Heart right ventricle (tissue), 16 donors: ENCODE data around the gene IGFALS. TPM values are rescaled to one million over a fixed set of nuclear protein-coding genes. Genes with fewer than 3 reads are reported as not detected.

Source experiments
- ATAC-seq, 8 donors: fragments of 200-7000 bp; cut with Tn5 transposase; one replicate each; pipeline ENCODE4 v1.9.1; 2020; ENCODE audit warnings: mild to moderate bottlenecking in 8 of 8, moderate library complexity in 8 of 8, moderate number of reproducible peaks in 1 of 8
- DNase-seq, 2 donors: peaks; one replicate each; pipeline ENCODE4 v3.0.0-alpha.2; 2020
- H3K27ac ChIP-seq, 10 donors: fragments of 200-600 bp; sonication (generic) in 2 of 10; one replicate each; pipeline versions ENCODE4 v1.5.0 to v1.8.0; 2020 to 2022; ENCODE audit warnings: mild to moderate bottlenecking in 3 of 10
- H3K27me3 ChIP-seq, 7 donors: fragments of 200-600 bp; one replicate each; pipeline ENCODE4 v1.8.0; 2021 to 2022; ENCODE audit warnings: mild to moderate bottlenecking in 2 of 7
- H3K36me3 ChIP-seq, 9 donors: fragments of 200-600 bp; sonication (generic) in 1 of 9; one replicate each; pipeline versions ENCODE4 v1.5.0 to v1.8.0; 2020 to 2022; ENCODE audit warnings: mild to moderate bottlenecking in 2 of 9
- H3K4me1 ChIP-seq, 9 donors: fragments of 200-600 bp; sonication (generic) in 1 of 9; one replicate each; pipeline versions ENCODE4 v1.5.0 to v1.8.0; 2020 to 2022; ENCODE audit warnings: mild to moderate bottlenecking in 4 of 9
- H3K4me3 ChIP-seq, 10 donors: fragments of 200-600 bp; sonication (generic) in 2 of 10; one replicate each; pipeline versions ENCODE4 v1.5.0 to v1.8.0; 2020 to 2022; ENCODE audit warnings: mild to moderate bottlenecking in 7 of 10, moderate library complexity in 2 of 10
- H3K9me3 ChIP-seq, 11 donors: fragments of 200-600 bp in 10 of 11; sonication (generic) in 2 of 11; one replicate each; pipeline versions ENCODE4 v1.5.0 to v1.8.0; 2013 to 2022; ENCODE audit warnings: mild to moderate bottlenecking in 2 of 11, control low read depth in 1 of 11, moderate library complexity in 1 of 11
- WGBS, 2 donors: extraction: QIAGEN DNeasy Blood & Tissue Kit; methylation state at CpG; one replicate each; pipeline ENCODE4 v1.1.7; 2013; ENCODE audit warnings: inconsistent platforms in 1 of 2; 5-methylcytosine and 5-hydroxymethylcytosine counted together
- intact Hi-C, 10 donors: fragments of 100-400 bp; cut with DNase I; formaldehyde crosslinking; loops; one replicate each; pipeline versions ENCODE4 v1.11.1 to v1.14.2; 2022
- polyA plus RNA-seq, 2 donors: library from polyadenylated mRNA; stranded (reverse); fragments of 200-250 nt; gene quantifications; one replicate each; pipeline ENCODE4 v1.2.3, GENCODE V29; 2013
- total RNA-seq, 10 donors: library from RNA; stranded (reverse); fragmentation: NEBNext Ultra II Directional in 3 of 10; extraction: Animal tissue kit (Norgen Biotek cat#: 25700) in 3 of 10; gene quantifications; one replicate each; pipeline versions ENCODE4 v1.2.1 to v1.2.4, GENCODE V29; 2021 to 2023
- TF ChIP-seq, protein P1 (sequence below), 9 donors: fragments of 200-600 bp; sonication (generic) in 2 of 9; IDR thresholded peaks; one replicate each; pipeline versions ENCODE4 v1.5.0 to v1.8.0; 2021 to 2022; ENCODE audit warnings: antibody characterized with exemption in 9 of 9, mild to moderate bottlenecking in 5 of 9, moderate library complexity in 1 of 9
- donor health status: Arrhythmogenic right ventricular cardiomyopathy.
- donor health status: ischemic (EF 13 %, LVEDD 7.1; RV severe dilation, severe dysfunction).
- donor health status: healthy with polysubstance abuse.
- donor health status: DM: no; HTN: yes; CAD: no.
- donor health status: DM: no; HTN: no; CAD: no.
- donor health status: ischemic (EF 25% LVEDD 6.9; RV normal size, moderate dysfunction).
- donor health status: ischemic (EF 25% LVEDD 5.7; RV mildly dilated, moderate dysfunction).
- donor health status: healthy.
- donor health status: DM: yes; HTN: yes; CAD: no.
- donor health status: Ischemic cardiomyopathy.
- donor health status: ischemic (EF 35%, LVEDD 5.7; RV mildly dilated, moderate dysfunction).
- donor health status: nonischemic (EF 11% LVEDD 7.7; RV severe dilation, severe dysfunction).
- donor health status: DM: yes; HTN: yes; CAD: no.
- donor health status: PGD.
- donor health status: ischemic (EF 29% LVEDD 5.4; RV normal size, mild dysfunction).
- donor health status: nonischemic (EF 23%, LVEDD 6.1; RV moderate dilation, normal function).

The IGFALS gene
- total and polyA plus RNA-seq, 12 donors: 0.04 to 0.59 (median 0.13) TPM; not detected in 6

DNA sequence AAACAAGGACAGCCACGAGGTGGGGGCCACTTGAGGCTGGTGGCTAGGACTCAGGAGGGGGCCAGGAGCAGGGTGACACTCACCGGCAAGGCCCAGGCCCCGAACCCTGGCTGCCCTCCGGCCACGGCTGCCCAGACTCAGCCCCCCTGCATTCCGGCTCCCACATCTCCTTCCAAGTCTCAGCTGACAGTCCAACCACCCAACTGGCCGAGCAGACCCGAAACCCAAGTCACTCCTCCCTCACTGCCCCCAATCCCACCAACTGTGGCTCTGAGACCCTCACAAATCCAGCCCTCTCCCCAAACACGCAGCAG lies 23.7 kb upstream of the IGFALS start:
- intact Hi-C loops: no loop called here
- DNase-seq: no peak
- peaks cover 0 to 91% (median 33%) of the 10 kb centered on the region in 9 donors for H3K36me3 ChIP-seq

DNA sequence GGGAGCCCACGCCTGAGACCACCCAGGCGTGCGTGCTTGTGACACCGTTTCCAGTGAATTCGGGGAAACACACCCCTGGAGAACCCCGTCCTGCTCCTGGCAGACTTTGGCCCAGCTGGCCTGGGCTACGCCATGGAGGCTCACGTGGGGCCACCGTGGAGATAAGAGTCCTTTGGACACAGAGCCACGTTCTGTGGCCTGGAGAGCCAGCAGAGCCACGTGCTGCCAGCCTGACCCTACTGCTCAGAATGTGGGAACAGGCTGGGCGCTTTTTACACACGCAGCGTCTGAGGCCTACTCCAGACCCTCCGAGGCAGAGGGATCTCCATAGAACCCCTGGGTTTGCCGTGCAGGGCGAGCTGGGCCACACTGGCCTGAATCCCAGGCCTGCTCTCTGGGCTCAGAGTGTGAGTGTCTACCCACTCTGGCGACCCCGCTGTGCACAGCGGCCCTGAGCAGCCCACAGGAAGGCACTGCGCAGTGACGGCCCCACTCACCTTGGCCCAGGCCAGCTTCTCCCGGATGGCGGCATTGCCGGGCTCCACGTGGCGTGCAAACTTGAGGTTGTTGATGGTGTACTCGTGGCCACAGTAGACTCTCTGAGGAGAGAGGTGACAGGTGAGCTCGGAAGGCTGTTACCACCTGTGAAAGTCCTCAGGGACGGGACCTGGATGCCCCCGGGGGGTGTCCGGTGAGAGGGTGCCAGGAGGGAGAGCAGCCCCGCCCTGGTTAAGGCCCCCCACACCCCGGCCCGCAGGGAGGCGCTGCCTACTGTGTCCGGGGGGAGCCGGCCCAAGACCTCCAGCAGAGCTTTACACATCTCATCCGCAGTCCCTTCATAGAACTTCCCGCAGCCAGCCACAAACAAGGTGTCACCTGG lies 23.1 kb upstream of the IGFALS start:
- DNase-seq (no peak), ATAC-seq (no peak)
- Histone ChIP-seq H3K9me3 (no peaks in the 10 kb centered on the region), H3K4me1 (no peaks in the 10 kb centered on the region), H3K27ac (no peak overlapping the region), H3K36me3 (peaks cover 0 to 85% (median 33%) of the 10 kb centered on the region in 9 donors), H3K27me3 (no peaks in the 10 kb centered on the region), H3K4me3 (no peak overlapping the region)
- TF ChIP-seq, protein P1, sequence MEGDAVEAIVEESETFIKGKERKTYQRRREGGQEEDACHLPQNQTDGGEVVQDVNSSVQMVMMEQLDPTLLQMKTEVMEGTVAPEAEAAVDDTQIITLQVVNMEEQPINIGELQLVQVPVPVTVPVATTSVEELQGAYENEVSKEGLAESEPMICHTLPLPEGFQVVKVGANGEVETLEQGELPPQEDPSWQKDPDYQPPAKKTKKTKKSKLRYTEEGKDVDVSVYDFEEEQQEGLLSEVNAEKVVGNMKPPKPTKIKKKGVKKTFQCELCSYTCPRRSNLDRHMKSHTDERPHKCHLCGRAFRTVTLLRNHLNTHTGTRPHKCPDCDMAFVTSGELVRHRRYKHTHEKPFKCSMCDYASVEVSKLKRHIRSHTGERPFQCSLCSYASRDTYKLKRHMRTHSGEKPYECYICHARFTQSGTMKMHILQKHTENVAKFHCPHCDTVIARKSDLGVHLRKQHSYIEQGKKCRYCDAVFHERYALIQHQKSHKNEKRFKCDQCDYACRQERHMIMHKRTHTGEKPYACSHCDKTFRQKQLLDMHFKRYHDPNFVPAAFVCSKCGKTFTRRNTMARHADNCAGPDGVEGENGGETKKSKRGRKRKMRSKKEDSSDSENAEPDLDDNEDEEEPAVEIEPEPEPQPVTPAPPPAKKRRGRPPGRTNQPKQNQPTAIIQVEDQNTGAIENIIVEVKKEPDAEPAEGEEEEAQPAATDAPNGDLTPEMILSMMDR (IDR thresholded peaks at IDR 0.05): no peak
- 94 to 95% methylated on average over 40 of the region's 40 CpGs for WGBS, 2 donors
- intact Hi-C loops: no loop called here

More for the DNA sequence above, 23.7 kb upstream of the IGFALS start:
- 97 to 99% methylated on average over 9 of the region's 9 CpGs for WGBS, 2 donors
- TF ChIP-seq, protein P1 (IDR thresholded peaks at IDR 0.05): no peak
- no peaks in the 10 kb centered on the region for H3K27me3 ChIP-seq
- no peak overlapping the region for H3K4me3 ChIP-seq
- no peak overlapping the region for H3K27ac ChIP-seq
- ATAC-seq: no peak
- H3K4me1 ChIP-seq: no peaks in the 10 kb centered on the region
- no peaks in the 10 kb centered on the region for H3K9me3 ChIP-seq

- Histone ChIP-seq H3K27me3 (no peaks in the 10 kb centered on the region), H3K9me3 (no peaks in the 10 kb centered on the region), H3K4me3 (no peak overlapping the region), H3K4me1 (no peaks in the 10 kb centered on the region), H3K36me3 (peaks cover 0 to 79% (median 22%) of the 10 kb centered on the region in 9 donors), H3K27ac (no peak overlapping the region)
- DNase-seq (no peak), ATAC-seq (peak in 1 of 8 donors; percentile 47)
- 87 to 93% methylated on average over 11 of the region's 11 CpGs for WGBS, 2 donors
- TF ChIP-seq, protein P1 (IDR thresholded peaks at IDR 0.05): no peak
- intact Hi-C loops: no loop called here
Observed at GRCh38 chr16:1815461-1815860, 22.0 kb upstream of the IGFALS start.

DNA sequence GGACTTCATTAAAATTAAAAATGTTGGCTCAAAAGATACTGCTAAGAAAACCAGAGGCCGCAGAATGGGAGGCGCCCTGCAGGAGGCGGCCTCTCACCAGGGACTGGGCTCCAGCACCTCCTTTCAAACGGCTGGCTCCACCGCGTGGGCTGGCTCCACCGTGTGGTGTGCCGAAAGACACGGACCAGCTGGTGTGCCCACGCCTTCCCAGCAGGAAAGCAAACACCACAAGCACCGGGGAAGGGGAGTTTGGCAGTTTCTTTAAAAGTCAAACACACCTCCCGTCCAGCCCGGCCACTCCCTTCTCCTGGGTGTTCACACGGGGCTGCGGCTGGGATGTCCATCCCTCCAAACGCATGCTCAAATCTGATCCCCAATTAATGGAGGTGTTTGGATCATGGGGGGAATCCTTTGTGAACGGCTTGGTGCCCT lies 19.2 kb upstream of the IGFALS start:
- TF ChIP-seq, protein P1 (IDR thresholded peaks at IDR 0.05): peak in 7 of 9 donors; percentile 19 to 59 (median 47)
- Histone ChIP-seq H3K36me3 (peaks cover 0 to 78% (median 20%) of the 10 kb centered on the region in 9 donors), H3K27me3 (no peaks in the 10 kb centered on the region), H3K27ac (no peak overlapping the region), H3K4me3 (no peak overlapping the region), H3K9me3 (no peaks in the 10 kb centered on the region), H3K4me1 (no peaks in the 10 kb centered on the region)
- DNase-seq (peak; percentile 62 to 72), ATAC-seq (peak; percentile 46 to 90 (median 86))
- WGBS, 2 donors: 32 to 34% methylated on average over 17 of the region's 17 CpGs
- intact Hi-C loops: no loop called here
